H4 (cell line): ENCODE results near the gene PCDHGB4. TPM values are rescaled to one million over a fixed set of nuclear protein-coding genes. Genes with fewer than 3 reads are reported as not detected.
"Not testable (repeated sequence)": the region's sequence is repeated elsewhere in the genome, so short reads cannot be mapped to it uniquely, and the experiment has no call there.

Experiments used
- DNase-seq: peaks from one replicate; pipeline ENCODE4 v3.0.0-alpha.2; 2015; ENCODE audit warnings: low spot score
- total RNA-seq: library from RNA; depleted of rRNA; stranded (reverse); fragments of >200 nt; shearing (Covaris generic); gene quantifications from 2 replicates; pipeline ENCODE4 v1.2.3, GENCODE V29; 2014

Gene PCDHGB4
- total RNA-seq, 1 experiment from 2014 or later: 0.21 TPM

- no peak for DNase-seq
These were observed 21.2 kb upstream of the PCDHGB4 start for GRCh38 chr5:141366016-141366896.

GRCh38 chr5:141369994-141370848, 17.3 kb upstream of the PCDHGB4 start, which contains the start of gene PCDHGB3:
Gene PCDHGB3, plus strand, starts transcription at chr5:141370242. Its CDS starts 153 bp downstream, at chr5:141370395.
- no peak for DNase-seq

GRCh38 chr5:141371572-141372475, 15.7 kb upstream of the PCDHGB4 start:
- no peak for DNase-seq

GRCh38 chr5:141373673-141374317, 13.7 kb upstream of the PCDHGB4 start, which contains the start of gene PCDHGA6:
Gene PCDHGA6, plus strand, starts transcription at chr5:141373891. Its CDS starts 193 bp downstream, at chr5:141374084.
- DNase-seq: no peak

- no peak for DNase-seq
These were observed 12.9 kb upstream of the PCDHGB4 start for GRCh38 chr5:141374627-141375026.

GRCh38 chr5:141375444-141376155, 11.9 kb upstream of the PCDHGB4 start:
- not testable (repeated sequence) for DNase-seq

- no peak for DNase-seq
These were observed 4.8 kb upstream of the PCDHGB4 start, which contains the start of gene PCDHGA7 for GRCh38 chr5:141382469-141383294. Gene PCDHGA7, plus strand, starts transcription at chr5:141382742. Its CDS starts 158 bp downstream, at chr5:141382900.

GRCh38 chr5:141383345-141383744, 4.2 kb upstream of the PCDHGB4 start:
- no peak for DNase-seq

- DNase-seq: no peak
These were observed 2.8 kb upstream of the PCDHGB4 start for GRCh38 chr5:141384471-141385267.

GRCh38 chr5:141388661-141389060, 1.2 kb downstream of the PCDHGB4 start:
- no peak for DNase-seq

GRCh38 chr5:141389153-141390042, 1.9 kb downstream of the PCDHGB4 start:
- DNase-seq: no peak

GRCh38 chr5:141392429-141393198, 5.1 kb downstream of the PCDHGB4 start, which contains the start of gene PCDHGA8:
Gene PCDHGA8, plus strand, starts transcription at chr5:141392633. Its CDS starts 181 bp downstream, at chr5:141392814.
- DNase-seq: no peak

- no peak for DNase-seq
These were observed 5.8 kb downstream of the PCDHGB4 start for GRCh38 chr5:141393267-141393666.

GRCh38 chr5:141394401-141395187, 7.1 kb downstream of the PCDHGB4 start:
- DNase-seq: not testable (repeated sequence)
